Endodermal cell (in vitro differentiated cells): ENCODE results near the gene RARRES2. TPM values are rescaled to one million over a fixed set of nuclear protein-coding genes. Genes with fewer than 3 reads are reported as not detected.

Source experiments
- DNase-seq: peaks from one replicate; pipeline ENCODE4 v3.0.0-alpha.2; 2017
- H3K27ac ChIP-seq: 2 replicates; pipeline ENCODE4 v1.5.1; 2013; ENCODE audit warnings: mild to moderate bottlenecking, low read depth, low read length, moderate library complexity
- H3K27me3 ChIP-seq: 2 replicates; pipeline ENCODE4 v1.6.1; 2013; ENCODE audit warnings: mild to moderate bottlenecking, low read length, moderate library complexity; ENCODE audit not compliant: insufficient read depth, control insufficient read depth, poor library complexity, severe bottlenecking
- H3K36me3 ChIP-seq: 2 replicates; pipeline ENCODE4 v1.7.0; 2013; ENCODE audit warnings: mild to moderate bottlenecking, low read length, moderate library complexity; ENCODE audit not compliant: control insufficient read depth, insufficient read depth
- H3K4me1 ChIP-seq: one replicate; pipeline ENCODE4 v1.7.0; 2013; ENCODE audit warnings: low read length; ENCODE audit not compliant: control insufficient read depth, insufficient read depth
- H3K4me3 ChIP-seq: 2 replicates; pipeline ENCODE4 v1.5.1; 2013; ENCODE audit warnings: mild to moderate bottlenecking, low read length, moderate library complexity
- H3K9ac ChIP-seq: 2 replicates; pipeline ENCODE4 v1.6.1; 2013; ENCODE audit warnings: mild to moderate bottlenecking, low read length, moderate library complexity; ENCODE audit not compliant: poor library complexity, severe bottlenecking; ENCODE audit errors: extremely low read depth
- H3K9me3 ChIP-seq: 2 replicates; pipeline ENCODE4 v1.6.1; 2013; ENCODE audit warnings: mild to moderate bottlenecking, low read length, moderate library complexity; ENCODE audit not compliant: control insufficient read depth
- H3K27ac Mint-ChIP-seq: 2 replicates; pipeline ENCODE4 v1.8.0; 2020; ENCODE audit warnings: mixed read lengths
- H3K27me3 Mint-ChIP-seq: 2 replicates; pipeline ENCODE4 v1.8.0; 2021; ENCODE audit warnings: mild to moderate bottlenecking, mixed read lengths; ENCODE audit not compliant: insufficient read depth
- H3K36me3 Mint-ChIP-seq: 2 replicates; pipeline ENCODE4 v1.8.0; 2020; ENCODE audit warnings: low read depth, mixed read lengths
- H3K4me1 Mint-ChIP-seq: 2 replicates; pipeline ENCODE4 v1.8.0; 2020; ENCODE audit warnings: mixed read lengths
- H3K4me3 Mint-ChIP-seq: 2 replicates; pipeline ENCODE4 v1.8.0; 2020; ENCODE audit warnings: mild to moderate bottlenecking, moderate library complexity, mixed read lengths
- H3K9me3 Mint-ChIP-seq: 2 replicates; pipeline ENCODE4 v1.8.0; 2020; ENCODE audit warnings: mild to moderate bottlenecking, mixed read lengths
- WGBS, 2 experiments: methylation state at CpG; one replicate each; pipeline versions ENCODE4 v1.1.5 to v1.1.7; 2013; ENCODE audit warnings: missing lambda C conversion rate in 2 of 2, mixed read lengths in 1 of 2; ENCODE audit not compliant: insufficient coverage in 1 of 2, insufficient read length in 1 of 2; 5-methylcytosine and 5-hydroxymethylcytosine counted together
- total RNA-seq, 2 donors: library from RNA; stranded (reverse); fragmentation: NEBNext Ultra II Directional in 1 of 2; extraction: Animal tissue kit (Norgen Biotek cat#: 25700) in 1 of 2; gene quantifications; 2 replicates in 1 of 2; 3 replicates in 1 of 2; pipeline ENCODE4 v1.2.1, GENCODE V29; 2021
- TF ChIP-seq, protein P1 (sequence below): fragments of 200-600 bp; sonication (generic); conservative IDR thresholded peaks from 2 replicates; pipeline ENCODE4 v1.5.0; 2021; ENCODE audit warnings: antibody characterized with exemption, mild to moderate bottlenecking

RARRES2 gene
- total RNA-seq, 2 donors from 2014 or later, result 32.2 to 48.2 TPM

- TF ChIP-seq, protein P1, sequence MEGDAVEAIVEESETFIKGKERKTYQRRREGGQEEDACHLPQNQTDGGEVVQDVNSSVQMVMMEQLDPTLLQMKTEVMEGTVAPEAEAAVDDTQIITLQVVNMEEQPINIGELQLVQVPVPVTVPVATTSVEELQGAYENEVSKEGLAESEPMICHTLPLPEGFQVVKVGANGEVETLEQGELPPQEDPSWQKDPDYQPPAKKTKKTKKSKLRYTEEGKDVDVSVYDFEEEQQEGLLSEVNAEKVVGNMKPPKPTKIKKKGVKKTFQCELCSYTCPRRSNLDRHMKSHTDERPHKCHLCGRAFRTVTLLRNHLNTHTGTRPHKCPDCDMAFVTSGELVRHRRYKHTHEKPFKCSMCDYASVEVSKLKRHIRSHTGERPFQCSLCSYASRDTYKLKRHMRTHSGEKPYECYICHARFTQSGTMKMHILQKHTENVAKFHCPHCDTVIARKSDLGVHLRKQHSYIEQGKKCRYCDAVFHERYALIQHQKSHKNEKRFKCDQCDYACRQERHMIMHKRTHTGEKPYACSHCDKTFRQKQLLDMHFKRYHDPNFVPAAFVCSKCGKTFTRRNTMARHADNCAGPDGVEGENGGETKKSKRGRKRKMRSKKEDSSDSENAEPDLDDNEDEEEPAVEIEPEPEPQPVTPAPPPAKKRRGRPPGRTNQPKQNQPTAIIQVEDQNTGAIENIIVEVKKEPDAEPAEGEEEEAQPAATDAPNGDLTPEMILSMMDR, result no peak
- no peaks in the 10 kb centered on the region for H3K9me3 Mint-ChIP-seq
- H3K4me3 Mint-ChIP-seq, result peak within 1 kb of the TSS; percentile 97
- Histone ChIP-seq H3K27ac (peak within 1 kb of the TSS; percentile 96), H3K4me3 (peak within 1 kb of the TSS; percentile 88), H3K9me3 (no peaks in the 10 kb centered on the region), H3K9ac (peak within 1 kb of the TSS; percentile 96), H3K4me1 (peaks cover 12% of the 10 kb centered on the region), H3K36me3 (peaks cover 27% of the 10 kb centered on the region), H3K27me3 (no peaks in the 10 kb centered on the region)
- peaks cover 20% of the 10 kb centered on the region for H3K36me3 Mint-ChIP-seq
- WGBS, 2 experiments, result 5 to 15% methylated on average over 22 to 85 of the region's 85 CpGs
- H3K27ac Mint-ChIP-seq, result peak within 1 kb of the TSS; percentile 100
- peak; percentile 95 for DNase-seq
- no peaks in the 10 kb centered on the region for H3K27me3 Mint-ChIP-seq
- peaks cover 24% of the 10 kb centered on the region for H3K4me1 Mint-ChIP-seq
Measured at GRCh38 chr7:150368096-150368883, 26.9 kb upstream of the RARRES2 start, which contains the start of gene REPIN1. Gene REPIN1 (plus strand): TSS chr7:150368822. CDS start chr7:150369712, 890 bp downstream.

DNA sequence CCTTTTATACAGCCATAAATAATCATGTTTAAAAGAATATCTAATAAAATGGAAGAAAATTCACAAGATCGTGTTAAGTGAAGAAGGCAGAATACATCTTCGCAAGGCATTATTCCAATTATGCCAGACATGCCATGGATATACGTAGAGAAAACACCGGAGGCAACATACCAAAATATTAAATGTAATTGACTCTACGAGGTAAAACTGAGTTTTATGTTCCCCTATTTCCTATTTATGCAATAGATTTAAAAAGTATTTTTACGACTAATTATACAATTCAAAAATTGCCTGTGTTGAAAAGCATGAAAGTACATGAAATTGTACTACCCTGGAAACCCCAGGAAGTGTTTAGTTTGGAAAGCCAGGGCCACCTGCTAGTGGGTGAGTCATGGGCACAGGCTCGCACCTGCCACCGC is 26.3 kb upstream of the RARRES2 start:
- Histone ChIP-seq H3K9me3 (no peaks in the 10 kb centered on the region), H3K4me3 (peak overlapping the region; percentile 88), H3K27me3 (no peaks in the 10 kb centered on the region), H3K27ac (peak overlapping the region; percentile 96), H3K36me3 (peaks cover 22% of the 10 kb centered on the region), H3K9ac (peak overlapping the region; percentile 96), H3K4me1 (peaks cover 12% of the 10 kb centered on the region)
- 60 to 77% methylated on average over 5 to 8 of the region's 8 CpGs for WGBS, 2 experiments
- Mint-ChIP-seq H3K27me3 (no peaks in the 10 kb centered on the region), H3K4me1 (peaks cover 18% of the 10 kb centered on the region), H3K27ac (peak overlapping the region; percentile 91), H3K4me3 (peak overlapping the region; percentile 97), H3K9me3 (no peaks in the 10 kb centered on the region), H3K36me3 (peaks cover 14% of the 10 kb centered on the region)
- TF ChIP-seq, protein P1, result no peak
- DNase-seq, result no peak

GRCh38 chr7:150365673-150366398 is 24.4 kb upstream of the RARRES2 start:
- no peak overlapping the region for H3K4me3 Mint-ChIP-seq

More at GRCh38 chr7:150365673-150366398, 24.4 kb upstream of the RARRES2 start:
- 66 to 80% methylated on average over 4 to 5 of the region's 5 CpGs for WGBS, 2 experiments
- Histone ChIP-seq H3K4me3 (no peak overlapping the region), H3K9ac (peak overlapping the region; percentile 8), H3K9me3 (no peaks in the 10 kb centered on the region), H3K4me1 (peaks cover 10% of the 10 kb centered on the region), H3K27ac (no peak overlapping the region), H3K36me3 (peaks cover 6% of the 10 kb centered on the region), H3K27me3 (no peaks in the 10 kb centered on the region)
- Mint-ChIP-seq H3K27ac (no peak overlapping the region), H3K27me3 (no peaks in the 10 kb centered on the region), H3K4me1 (peaks cover 22% of the 10 kb centered on the region), H3K36me3 (peaks cover 8% of the 10 kb centered on the region), H3K9me3 (no peaks in the 10 kb centered on the region)
- no peak for DNase-seq
- TF ChIP-seq, protein P1, result no peak
